ENCODE results near the gene ADAMTSL2.

Gene ADAMTSL2

GRCh38 chr9:133499892-133500270 is 34.6 kb upstream of the ADAMTSL2 start:
- DNase-seq (ENCODE audit: low read depth) = no peak

DNA sequence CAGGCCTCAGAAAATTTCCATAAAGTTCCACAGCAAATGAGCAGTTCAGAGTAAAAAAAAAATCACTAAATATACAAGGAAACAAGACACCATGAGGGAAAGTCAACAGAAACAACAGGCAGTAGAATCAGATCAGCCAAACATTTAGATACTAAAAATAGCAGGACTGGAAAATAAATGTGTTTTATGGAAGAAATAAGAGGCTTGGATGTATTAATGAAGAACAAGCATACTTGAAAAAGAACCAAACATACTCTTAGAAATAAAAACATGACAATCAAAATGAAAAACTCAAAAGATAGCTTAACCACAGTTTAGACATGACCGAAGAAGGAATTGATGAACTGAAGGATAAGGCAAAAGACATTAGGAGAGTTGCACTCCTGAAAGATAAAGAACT is 32.4 kb upstream of the ADAMTSL2 start:
- DNase-seq (ENCODE audit: low read depth) = no peak

- no peak for DNase-seq (ENCODE audit: low read depth)
Observed at GRCh38 chr9:133505186-133505830, 29.2 kb upstream of the ADAMTSL2 start.

DNA sequence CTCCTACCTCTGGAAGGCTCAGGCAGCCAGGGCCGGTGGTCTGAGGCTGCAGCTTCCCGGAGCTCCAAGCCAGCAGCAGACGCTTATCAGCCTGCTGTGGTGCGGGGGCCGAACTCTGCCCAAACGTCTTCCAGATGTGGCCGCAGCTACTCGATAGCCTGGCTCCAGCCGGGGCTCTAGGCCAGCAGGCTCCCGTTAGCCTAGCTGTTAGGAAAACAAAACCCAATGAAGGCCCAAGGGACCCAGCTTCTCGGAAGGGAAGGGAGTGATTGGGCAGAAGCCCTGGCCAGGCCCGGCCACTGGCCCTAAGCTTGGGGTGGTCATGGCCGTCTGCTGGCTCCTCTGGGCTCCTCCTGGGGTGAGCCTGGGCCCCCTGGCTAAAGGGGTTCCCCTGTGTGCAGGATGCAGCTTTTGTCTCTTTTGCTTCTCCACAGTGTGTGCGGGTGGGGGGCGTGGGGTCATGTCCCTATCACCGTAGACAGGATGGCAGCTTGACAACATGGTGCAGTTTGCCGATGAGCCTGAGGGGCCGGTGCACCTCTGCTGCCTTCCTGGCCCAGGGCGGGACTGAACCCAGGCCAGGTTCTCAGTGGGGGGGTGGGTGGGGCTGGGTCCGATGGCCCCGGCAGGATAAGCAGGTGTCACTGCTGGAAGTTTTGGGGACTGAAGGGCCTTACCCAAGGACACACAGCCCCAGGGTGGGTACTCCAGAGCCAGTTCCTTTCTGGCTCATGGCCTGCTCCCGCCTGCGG is 28.4 kb upstream of the ADAMTSL2 start:
- DNase-seq (ENCODE audit: low read depth) = no peak

DNA sequence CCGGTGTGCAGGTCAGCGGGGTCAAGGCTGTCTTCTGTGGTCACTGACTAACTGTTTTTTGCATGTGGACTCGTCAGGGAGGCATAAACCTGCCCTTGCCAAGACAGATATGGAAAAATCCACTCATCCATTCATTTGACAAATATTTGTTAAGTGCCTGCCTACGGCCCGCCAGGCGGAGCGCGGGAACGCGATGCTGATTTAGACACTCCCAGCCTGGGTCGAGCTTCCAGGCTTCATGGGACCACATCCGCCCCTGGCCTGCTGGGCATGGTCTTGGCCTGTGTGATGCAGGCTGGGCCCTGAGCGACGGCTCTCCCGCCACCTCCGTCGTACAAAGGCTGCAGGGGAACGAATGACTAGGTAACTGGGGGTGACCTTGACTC is 27.9 kb upstream of the ADAMTSL2 start:
- DNase-seq (ENCODE audit: low read depth) = no peak

DNA sequence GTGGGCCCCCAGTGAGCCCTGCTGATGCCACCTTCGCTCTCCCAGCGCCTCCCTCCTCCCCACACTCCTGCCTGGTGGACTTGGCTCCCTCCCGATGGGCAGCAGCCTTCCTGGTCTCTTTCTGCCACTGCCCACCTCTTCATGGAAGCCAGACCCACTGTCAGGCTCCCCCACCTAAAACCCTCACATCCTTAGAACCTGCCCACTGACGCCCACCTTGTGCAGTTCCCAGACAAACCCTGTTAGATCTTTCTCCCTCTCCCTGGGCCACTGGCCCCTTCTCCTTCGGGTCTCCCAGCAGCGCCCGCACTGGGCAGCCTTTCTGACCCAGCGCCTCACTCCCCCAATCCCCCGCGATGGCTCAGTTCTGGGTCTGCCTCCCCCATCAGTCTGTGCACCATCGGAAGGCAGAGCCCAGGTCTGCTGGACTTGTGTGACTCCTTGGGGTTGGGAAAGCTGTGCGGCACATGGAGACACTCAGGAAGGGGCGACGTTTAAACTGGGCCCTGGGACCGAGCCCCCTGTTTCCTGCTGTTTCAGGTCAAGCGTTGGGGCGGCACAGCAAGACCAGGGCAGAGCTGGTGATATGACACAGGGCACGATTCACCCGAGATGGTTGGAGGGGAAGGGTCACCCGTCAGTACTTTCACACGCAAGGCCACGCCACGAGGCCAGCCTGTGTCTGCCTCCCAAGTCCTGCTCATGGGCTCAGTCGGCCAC is 27.1 kb upstream of the ADAMTSL2 start:
- DNase-seq (ENCODE audit: low read depth) = no peak

DNA sequence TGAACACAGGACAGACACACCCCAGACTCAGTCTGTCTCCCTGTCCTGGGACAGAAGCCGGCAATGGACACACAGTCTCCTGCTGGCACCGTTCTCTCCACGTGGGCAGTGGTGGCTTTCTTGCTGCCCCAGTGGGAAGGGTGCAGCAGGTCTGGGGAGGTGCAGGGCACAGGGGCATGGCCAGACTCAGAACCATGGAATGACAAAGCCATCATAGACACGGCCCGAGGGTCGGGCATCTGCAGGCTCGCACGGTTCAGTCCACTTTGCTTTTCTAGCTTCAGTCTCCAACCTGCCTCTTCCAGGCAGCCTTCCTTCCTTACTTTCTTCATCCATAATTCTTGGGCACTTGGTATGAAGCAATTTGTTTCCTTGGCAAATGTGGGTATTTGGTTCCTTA is 26.5 kb upstream of the ADAMTSL2 start:
- DNase-seq (ENCODE audit: low read depth) = no peak

- no peak for DNase-seq (ENCODE audit: low read depth)
Observed at GRCh38 chr9:133509179-133510083, 25.1 kb upstream of the ADAMTSL2 start.

- no peak for DNase-seq (ENCODE audit: low read depth)
Observed at GRCh38 chr9:133510926-133511505, 23.5 kb upstream of the ADAMTSL2 start.

GRCh38 chr9:133511607-133512006 is 22.9 kb upstream of the ADAMTSL2 start:
- no peak for DNase-seq (ENCODE audit: low read depth)

- DNase-seq (ENCODE audit: low read depth) = no peak
Observed at GRCh38 chr9:133512253-133513213, 22.0 kb upstream of the ADAMTSL2 start.

GRCh38 chr9:133513214-133514100 is 21.0 kb upstream of the ADAMTSL2 start:
- no peak for DNase-seq (ENCODE audit: low read depth)

DNA sequence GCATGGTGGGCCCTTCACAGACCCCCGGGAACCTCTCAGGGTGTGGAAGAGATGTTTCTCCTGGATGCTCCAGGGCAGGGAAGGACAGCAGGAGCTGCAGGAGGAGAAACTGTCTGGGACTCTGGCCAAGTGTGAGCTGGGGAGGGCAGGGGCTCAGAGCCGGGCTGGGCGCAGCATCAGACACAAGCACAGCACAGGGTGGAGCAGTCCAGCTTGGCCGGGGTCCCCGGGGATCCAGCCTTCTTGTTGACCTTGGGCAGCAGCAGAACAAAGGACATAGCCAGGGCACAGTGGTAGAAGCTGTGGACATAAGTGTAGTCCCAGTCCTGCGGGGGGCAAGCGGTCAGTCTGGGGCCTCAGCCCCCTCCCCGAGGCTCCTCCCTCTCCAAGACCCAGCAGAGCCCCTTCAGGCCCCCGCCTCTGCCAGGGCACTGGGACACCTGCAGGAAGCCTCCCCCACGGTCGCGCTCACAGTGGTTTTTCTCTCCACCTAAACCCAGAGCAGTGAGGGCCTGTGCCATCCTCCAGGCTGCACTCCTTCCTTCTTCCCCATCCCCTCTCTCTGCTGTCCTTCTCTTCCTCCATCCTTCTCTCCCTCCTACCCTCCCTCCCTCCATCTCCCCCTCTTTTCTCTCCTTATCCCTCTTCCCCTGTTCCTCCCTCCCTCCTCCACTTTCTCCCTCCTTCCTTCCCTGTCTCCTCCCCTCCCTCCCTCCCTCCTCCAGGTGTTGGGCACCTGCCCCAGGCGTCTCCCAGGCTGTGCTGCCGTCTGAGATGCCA is 19.9 kb upstream of the ADAMTSL2 start:
- no peak for DNase-seq (ENCODE audit: low read depth)

GRCh38 chr9:133515240-133515610 is 19.3 kb upstream of the ADAMTSL2 start:
- DNase-seq (ENCODE audit: low read depth) = no peak

GRCh38 chr9:133515615-133516255 is 18.8 kb upstream of the ADAMTSL2 start:
- DNase-seq (ENCODE audit: low read depth) = no peak

DNA sequence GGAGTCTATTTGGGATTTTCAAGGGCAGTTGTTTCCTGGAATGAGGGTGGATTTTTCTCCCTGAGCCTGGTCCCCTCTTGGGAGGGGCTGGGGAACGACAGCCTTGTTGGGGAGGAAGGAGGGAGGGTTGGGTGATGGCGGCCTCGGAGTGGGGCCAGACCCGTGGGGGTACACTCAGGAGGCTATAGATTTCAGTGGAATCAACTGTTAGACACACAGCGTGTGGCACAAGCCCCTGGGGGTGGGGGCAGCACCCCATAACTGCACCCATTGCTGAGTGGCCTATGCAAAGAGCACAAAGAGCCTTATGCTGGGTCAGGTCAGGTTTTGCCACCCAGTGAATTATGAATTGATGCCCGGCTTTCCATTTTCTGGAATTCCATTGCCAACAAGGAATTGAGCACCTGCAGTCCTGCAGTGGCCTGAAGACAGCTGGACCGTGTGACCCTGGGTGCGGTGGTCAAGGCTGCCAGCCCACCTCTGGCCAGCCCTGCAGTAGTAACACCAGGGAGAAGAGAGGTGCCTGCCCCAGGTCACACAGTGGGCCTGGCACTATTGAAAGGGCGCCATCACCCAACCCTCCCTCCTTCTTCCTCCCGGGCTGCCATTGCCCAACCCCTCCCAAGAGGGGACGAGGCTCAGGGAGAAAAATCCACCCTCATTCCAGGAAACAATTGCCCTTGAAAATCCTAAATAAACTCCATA is 18.1 kb upstream of the ADAMTSL2 start:
- DNase-seq (ENCODE audit: low read depth) = no peak

- no peak for DNase-seq (ENCODE audit: low read depth)
Observed at GRCh38 chr9:133516961-133517350, 17.5 kb upstream of the ADAMTSL2 start.

GRCh38 chr9:133517711-133518110 is 16.8 kb upstream of the ADAMTSL2 start:
- DNase-seq (ENCODE audit: low read depth) = no peak
